Measurements from ENCODE around the gene MTMR3.

GRCh38 chr22:30020511-30020910 is 137.5 kb downstream of the MTMR3 start:
- TF ChIP-seq TAF1 (IDR thresholded peaks at IDR 0.05; ENCODE audit: borderline replicate concordance, low read depth, low read length) (no peak), POLR2AphosphoS5 (IDR thresholded peaks at IDR 0.05; ENCODE audit: low read depth, low read length) (no peak)

All from GM12892 (cell line).